ENCODE data around the gene DCK.
"Not testable (repeated sequence)": the region's sequence is repeated elsewhere in the genome, so short reads cannot be mapped to it uniquely, and the experiment has no call there.

Gene DCK

DNA sequence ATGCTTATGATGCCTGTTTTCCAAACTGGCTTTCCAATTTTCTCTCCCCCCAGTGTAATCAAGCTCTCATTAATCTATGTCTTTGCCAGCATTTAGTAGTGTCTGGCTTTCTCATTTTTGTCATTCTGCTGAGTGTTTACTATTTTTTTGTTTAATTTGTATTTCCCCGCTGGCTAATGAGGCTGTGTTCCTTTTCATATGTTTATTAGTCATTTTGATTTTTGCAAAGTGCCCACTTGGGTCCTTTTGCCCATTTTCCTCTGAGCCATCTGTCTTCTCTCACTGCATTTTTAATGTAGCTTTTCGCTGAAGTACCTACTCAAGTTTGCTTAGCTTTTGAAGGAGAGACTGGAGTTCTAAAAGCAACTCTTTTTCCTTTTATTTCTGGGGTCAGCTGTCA, 14.7 kb downstream of the DCK start:
- POLR2A ChIA-PET = no interaction called here

DNA sequence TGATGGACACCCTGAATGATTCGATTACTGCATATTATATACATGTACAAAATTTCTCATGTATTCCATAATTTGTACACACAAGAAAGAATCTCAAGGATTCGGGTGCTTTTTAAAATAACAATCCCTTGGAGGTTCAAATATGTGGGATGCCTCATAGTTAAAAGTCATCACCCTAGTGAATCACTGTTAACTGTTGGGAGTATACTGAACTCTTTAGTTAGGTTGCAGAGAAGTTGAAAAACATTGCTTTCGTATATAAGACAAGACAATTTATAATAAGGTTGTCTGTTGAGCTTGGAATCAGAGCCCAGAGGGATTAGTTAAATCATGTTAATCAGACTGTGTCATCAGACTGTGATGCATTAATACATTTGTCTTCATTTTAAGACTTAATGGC, 15.6 kb downstream of the DCK start:
- DNase-seq (ENCODE audit: extremely low spot score) = no peak
- CTCF ChIA-PET = interaction anchor here (1.0 to 9.2 kb wide), 13 partner anchors 10 to 357 kb away, joined by 3 to 73 read pairs (median 6); partner anchors contain the start of genes DCK and MOB1B
- POLR2A ChIA-PET = no interaction called here
- TF ChIP-seq, protein P1, sequence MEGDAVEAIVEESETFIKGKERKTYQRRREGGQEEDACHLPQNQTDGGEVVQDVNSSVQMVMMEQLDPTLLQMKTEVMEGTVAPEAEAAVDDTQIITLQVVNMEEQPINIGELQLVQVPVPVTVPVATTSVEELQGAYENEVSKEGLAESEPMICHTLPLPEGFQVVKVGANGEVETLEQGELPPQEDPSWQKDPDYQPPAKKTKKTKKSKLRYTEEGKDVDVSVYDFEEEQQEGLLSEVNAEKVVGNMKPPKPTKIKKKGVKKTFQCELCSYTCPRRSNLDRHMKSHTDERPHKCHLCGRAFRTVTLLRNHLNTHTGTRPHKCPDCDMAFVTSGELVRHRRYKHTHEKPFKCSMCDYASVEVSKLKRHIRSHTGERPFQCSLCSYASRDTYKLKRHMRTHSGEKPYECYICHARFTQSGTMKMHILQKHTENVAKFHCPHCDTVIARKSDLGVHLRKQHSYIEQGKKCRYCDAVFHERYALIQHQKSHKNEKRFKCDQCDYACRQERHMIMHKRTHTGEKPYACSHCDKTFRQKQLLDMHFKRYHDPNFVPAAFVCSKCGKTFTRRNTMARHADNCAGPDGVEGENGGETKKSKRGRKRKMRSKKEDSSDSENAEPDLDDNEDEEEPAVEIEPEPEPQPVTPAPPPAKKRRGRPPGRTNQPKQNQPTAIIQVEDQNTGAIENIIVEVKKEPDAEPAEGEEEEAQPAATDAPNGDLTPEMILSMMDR (IDR thresholded peaks at IDR 0.05; ENCODE audit: control extremely low read depth, extremely low read depth, low read depth, missing control alignments) = no peak

More for the DNA sequence above, 14.7 kb downstream of the DCK start:
- CTCF ChIA-PET = interaction anchor here (1.0 to 9.2 kb wide), 5 partner anchors 13 to 106 kb away, joined by 3 to 73 read pairs (median 8); partner anchors contain the start of genes DCK and MOB1B
- DNase-seq (ENCODE audit: extremely low spot score) = no peak
- TF ChIP-seq, protein P1 (IDR thresholded peaks at IDR 0.05; ENCODE audit: control extremely low read depth, extremely low read depth, low read depth, missing control alignments) = no peak

DNA sequence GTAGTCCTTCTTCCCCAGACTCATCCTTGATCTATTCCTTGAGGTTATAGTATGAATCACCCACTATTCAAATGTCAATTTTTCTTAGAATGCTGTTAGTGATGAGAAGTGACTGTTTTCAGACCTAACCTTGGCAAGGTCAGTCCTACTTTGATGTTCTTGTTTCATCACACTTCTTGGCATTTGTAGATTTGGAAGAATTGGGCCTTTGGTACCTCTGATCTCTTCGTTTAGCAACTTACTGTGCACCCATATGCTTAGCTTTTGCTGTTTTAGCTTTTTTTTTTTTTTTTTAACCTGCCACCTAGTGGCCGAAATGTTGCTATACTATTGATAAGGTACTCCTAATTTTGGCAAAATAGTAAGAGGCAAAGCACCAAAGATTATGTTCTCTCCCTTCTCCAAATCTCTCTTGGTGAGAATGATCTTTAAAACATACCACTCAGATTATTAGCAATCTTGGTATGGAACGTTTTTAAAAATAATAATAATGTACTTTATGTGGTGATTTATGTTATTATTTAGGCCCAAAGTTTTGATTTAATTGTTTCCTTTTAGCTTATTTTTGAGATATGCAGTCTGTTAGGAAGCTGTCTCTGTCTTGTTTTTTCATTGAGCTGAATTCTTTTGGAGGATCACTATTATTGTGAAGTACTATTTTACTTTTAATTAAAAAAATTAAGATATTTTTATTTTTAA, 16.6 kb downstream of the DCK start:
- TF ChIP-seq, protein P1 (IDR thresholded peaks at IDR 0.05; ENCODE audit: control extremely low read depth, extremely low read depth, low read depth, missing control alignments) = peak; percentile 54
- peak; percentile 50 for DNase-seq (ENCODE audit: extremely low spot score)
- ChIA-PET POLR2A (interaction anchor here (0.5 to 0.6 kb wide), 4 partner anchors 15 to 167 kb away, joined by 3 read pairs; partner anchors contain the start of gene DCK), CTCF (interaction anchor here (0.6 to 9.2 kb wide), 29 partner anchors 9 to 451 kb away, joined by 3 to 73 read pairs (median 3); partner anchors contain the start of genes DCK and MOB1B)

DNA sequence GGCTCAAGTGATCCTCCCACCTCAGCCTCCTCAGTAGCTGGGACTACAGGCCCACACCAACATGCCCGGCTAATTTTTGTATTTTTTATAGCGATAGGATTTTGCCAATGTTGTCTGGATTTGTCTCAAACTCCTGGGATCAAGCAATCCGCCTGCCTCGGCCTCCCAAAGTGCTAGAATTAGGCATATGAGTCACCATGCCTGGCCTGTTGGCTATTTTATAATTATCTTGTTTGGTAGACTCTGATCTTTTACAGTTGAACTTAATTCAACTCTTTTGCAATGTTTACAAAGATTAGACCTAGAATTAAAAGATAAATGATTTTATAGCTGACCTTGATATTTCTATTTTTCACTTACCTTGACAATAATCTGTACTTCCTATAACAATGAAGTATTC, 18.0 kb downstream of the DCK start:
- ChIA-PET CTCF (interaction anchor here (2.2 to 9.2 kb wide), 4 partner anchors 10 to 359 kb away, joined by 6 to 73 read pairs (median 34); partner anchors contain the start of gene DCK), POLR2A (interaction anchor here (0.7 kb wide), 1 partner anchor 307 kb away, joined by 4 read pairs; no protein-coding TSS in a partner anchor)
- no peak for DNase-seq (ENCODE audit: extremely low spot score)
- TF ChIP-seq, protein P1 (IDR thresholded peaks at IDR 0.05; ENCODE audit: control extremely low read depth, extremely low read depth, low read depth, missing control alignments) = no peak

DNA sequence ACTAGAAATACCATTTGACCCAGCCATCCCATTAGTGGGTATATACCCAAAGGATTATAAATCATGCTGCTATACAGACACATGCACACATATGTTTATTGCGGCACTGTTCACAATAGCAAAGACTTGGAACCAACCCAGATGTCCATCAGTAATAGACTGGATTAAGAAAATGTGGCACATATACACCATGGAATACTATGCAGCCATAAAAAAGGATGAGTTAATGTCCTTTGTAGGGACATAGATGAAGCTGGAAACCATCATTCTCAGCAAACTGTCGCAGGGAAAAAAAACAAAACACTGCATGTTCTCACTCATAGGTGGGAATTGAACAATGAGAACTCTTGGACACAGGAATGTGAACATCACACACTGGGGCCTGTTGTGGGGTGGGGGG, 23.9 kb downstream of the DCK start:
- CTCF ChIA-PET; DNase-seq (ENCODE audit: extremely low spot score); POLR2A ChIA-PET: not testable (repeated sequence)

DNA sequence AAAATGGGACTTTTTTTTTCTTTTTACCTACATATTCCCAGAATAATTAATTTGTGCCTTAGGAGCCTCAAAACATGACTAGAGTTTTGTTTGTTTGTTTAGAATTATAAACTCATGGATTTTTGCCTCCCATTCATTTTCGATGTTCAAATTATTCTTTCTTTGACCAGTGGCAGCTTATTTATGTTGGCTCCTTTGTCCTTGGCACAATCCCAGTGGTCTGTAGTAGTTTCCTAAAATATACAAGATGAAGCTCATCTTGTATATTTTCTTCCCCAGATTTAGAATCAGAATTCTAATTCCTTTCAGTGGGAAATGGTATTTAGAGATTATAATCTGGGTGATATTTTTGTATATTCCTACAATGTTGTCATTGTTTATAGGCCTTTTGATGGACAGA, 27.2 kb downstream of the DCK start:
- ChIA-PET CTCF (interaction anchor here (6.7 kb wide), 1 partner anchor 12 kb away, joined by 54 read pairs; no protein-coding TSS in a partner anchor), POLR2A (no interaction called here)
- no peak for DNase-seq (ENCODE audit: extremely low spot score)
- TF ChIP-seq, protein P1 (IDR thresholded peaks at IDR 0.05; ENCODE audit: control extremely low read depth, extremely low read depth, low read depth, missing control alignments) = no peak

DNA sequence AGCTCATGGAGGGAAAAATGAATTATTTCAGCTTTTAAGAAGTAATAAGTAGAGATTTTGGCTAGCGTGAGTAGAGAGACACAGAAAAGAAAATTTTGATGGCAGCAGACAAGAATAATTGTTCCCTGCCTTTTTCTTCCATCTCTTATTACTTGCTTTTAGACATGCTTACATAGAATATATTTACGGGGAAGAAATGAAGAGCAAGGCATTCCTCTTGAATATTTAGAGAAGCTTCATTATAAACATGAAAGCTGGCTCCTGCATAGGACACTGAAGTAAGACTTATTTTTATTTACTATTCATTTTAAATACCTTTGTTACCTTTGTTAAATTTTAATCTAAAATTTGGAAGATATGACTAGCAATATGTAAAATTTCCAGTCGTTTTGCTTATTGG, 32.2 kb downstream of the DCK start:
- DNase-seq (ENCODE audit: extremely low spot score) = no peak
- TF ChIP-seq, protein P1 (IDR thresholded peaks at IDR 0.05; ENCODE audit: control extremely low read depth, extremely low read depth, low read depth, missing control alignments) = no peak
- CTCF ChIA-PET = interaction anchor here (1.8 to 3.9 kb wide), 2 partner anchors 15 to 18 kb away, joined by 8 to 15 read pairs; no protein-coding TSS in a partner anchor
- POLR2A ChIA-PET = no interaction called here
